GM11168 (cell line): ENCODE measurements around the gene GPC6.

ENCODE experiments used
- in situ Hi-C: fragments of 300-500 bp; cut with MboI; formaldehyde crosslinking; loops from one replicate; pipeline ENCODE4 v1.12.0; 2022; ENCODE audit warnings: low sequenced_read_pairs; ENCODE audit not compliant: unreplicated experiment

GPC6 gene

GRCh38 chr13:94387047-94387446 is 1160.4 kb downstream of the GPC6 start:
- in situ Hi-C loops = no loop called here

- in situ Hi-C loops = no loop called here
Observed at GRCh38 chr13:94389604-94390351, 1163.2 kb downstream of the GPC6 start.

GRCh38 chr13:94390881-94391280 is 1164.3 kb downstream of the GPC6 start:
- in situ Hi-C loops = no loop called here

- in situ Hi-C loops = no loop called here
Observed at GRCh38 chr13:94394723-94395122, 1168.1 kb downstream of the GPC6 start.

- in situ Hi-C loops = no loop called here
Observed at GRCh38 chr13:94395860-94396259, 1169.3 kb downstream of the GPC6 start.

- in situ Hi-C loops = no loop called here
Observed at GRCh38 chr13:94399812-94400211, 1173.2 kb downstream of the GPC6 start.

- in situ Hi-C loops = no loop called here
Observed at GRCh38 chr13:94400874-94401273, 1174.3 kb downstream of the GPC6 start.

- in situ Hi-C loops = no loop called here
Observed at GRCh38 chr13:94408314-94409036, 1181.9 kb downstream of the GPC6 start.

GRCh38 chr13:94411747-94412146 is 1185.1 kb downstream of the GPC6 start:
- in situ Hi-C loops = no loop called here

GRCh38 chr13:94412870-94413597 is 1186.4 kb downstream of the GPC6 start:
- in situ Hi-C loops = no loop called here

GRCh38 chr13:94413598-94413944 is 1187.0 kb downstream of the GPC6 start:
- in situ Hi-C loops = no loop called here

GRCh38 chr13:94414141-94414540 is 1187.5 kb downstream of the GPC6 start:
- in situ Hi-C loops = no loop called here

- in situ Hi-C loops = no loop called here
Observed at GRCh38 chr13:94414708-94415107, 1188.1 kb downstream of the GPC6 start.

- in situ Hi-C loops = no loop called here
Observed at GRCh38 chr13:94415500-94416237, 1189.1 kb downstream of the GPC6 start.

GRCh38 chr13:94416454-94417080 is 1190.0 kb downstream of the GPC6 start:
- in situ Hi-C loops = no loop called here

- in situ Hi-C loops = no loop called here
Observed at GRCh38 chr13:94417294-94417693, 1190.7 kb downstream of the GPC6 start.

- in situ Hi-C loops = no loop called here
Observed at GRCh38 chr13:94419304-94419924, 1192.8 kb downstream of the GPC6 start.

- in situ Hi-C loops = no loop called here
Observed at GRCh38 chr13:94419925-94420305, 1193.3 kb downstream of the GPC6 start.

GRCh38 chr13:94427313-94427953 is 1200.8 kb downstream of the GPC6 start:
- in situ Hi-C loops = no loop called here
